Activated CD4-positive, CD25-positive, alpha-beta regulatory T cell (primary cell): ENCODE measurements around the gene TMEM39A.

Source experiments
- DNase-seq, 4 experiments: peaks; one replicate each; lab custom pipeline; 2025; lab: John Stamatoyannopoulos, UW

TMEM39A gene

DNA sequence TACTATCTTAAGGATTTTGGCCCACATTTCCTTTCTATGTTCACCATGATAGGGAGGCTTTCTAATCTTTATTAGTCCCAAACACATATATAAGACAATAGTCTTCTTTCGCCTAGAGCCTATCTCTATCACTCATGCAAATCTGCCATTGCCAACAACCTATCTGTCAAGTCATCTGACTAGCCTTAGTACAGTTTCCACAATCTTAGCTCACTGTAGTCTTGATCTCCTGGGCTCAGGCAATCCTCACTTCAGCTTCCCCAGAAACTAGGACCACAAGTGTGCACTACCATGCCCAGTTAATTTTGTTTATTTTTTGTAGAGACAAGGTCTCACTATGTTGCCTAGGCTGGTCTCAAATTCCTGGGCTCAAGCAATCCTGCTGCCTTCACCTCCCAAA lies 6.9 kb downstream of the TMEM39A start:
- no peak for DNase-seq

DNA sequence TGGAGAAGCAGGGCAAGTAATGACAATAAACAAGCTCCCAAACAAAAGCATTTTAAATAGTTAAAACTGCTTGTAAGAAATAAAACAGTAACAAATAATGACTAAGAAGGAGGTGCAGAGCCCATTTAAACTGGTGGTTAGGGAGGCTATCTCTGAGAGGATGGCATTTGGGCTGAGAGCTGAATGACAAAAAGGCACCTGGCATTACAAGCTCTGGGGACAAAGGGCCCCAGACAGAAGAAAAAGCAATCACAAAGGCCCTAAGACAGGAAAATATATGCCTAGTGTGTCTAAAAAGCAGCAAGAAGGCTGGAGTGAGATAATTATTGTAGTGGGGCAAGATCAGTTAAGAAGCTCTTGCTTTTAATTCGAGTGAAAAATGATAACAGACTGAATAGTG lies 9.6 kb downstream of the TMEM39A start:
- DNase-seq = no peak

- DNase-seq = no peak
Observed at GRCh38 chr3:119444590-119444989, 18.8 kb downstream of the TMEM39A start.

- DNase-seq = no peak
Observed at GRCh38 chr3:119443179-119443578, 20.2 kb downstream of the TMEM39A start.

DNA sequence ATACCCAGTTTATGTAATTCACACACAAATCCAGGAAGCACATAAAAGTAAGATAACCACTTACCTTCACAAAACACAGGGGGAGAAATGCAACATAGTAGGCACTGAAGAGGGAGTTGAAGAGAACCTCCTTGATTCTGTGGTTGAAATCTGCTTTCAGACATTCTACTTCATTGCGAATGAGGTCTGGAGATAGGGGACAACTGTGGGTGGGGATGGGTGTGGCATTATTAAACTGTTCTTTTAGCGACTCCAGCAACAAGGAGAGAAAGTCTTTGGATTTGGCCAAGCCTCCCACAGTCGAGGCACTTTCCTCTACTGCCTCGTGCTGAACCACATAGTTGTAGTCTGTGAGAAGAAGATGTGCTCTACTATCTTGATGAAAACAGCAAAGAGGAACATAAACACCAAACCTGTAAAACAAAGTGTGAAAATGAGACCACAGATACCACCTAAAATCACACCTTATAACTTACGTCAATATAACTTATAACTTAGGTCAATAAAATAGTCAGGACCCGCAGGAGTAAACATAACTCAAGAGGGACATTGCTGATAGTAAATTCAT lies 25.6 kb downstream of the TMEM39A start:
- DNase-seq = no peak

DNA sequence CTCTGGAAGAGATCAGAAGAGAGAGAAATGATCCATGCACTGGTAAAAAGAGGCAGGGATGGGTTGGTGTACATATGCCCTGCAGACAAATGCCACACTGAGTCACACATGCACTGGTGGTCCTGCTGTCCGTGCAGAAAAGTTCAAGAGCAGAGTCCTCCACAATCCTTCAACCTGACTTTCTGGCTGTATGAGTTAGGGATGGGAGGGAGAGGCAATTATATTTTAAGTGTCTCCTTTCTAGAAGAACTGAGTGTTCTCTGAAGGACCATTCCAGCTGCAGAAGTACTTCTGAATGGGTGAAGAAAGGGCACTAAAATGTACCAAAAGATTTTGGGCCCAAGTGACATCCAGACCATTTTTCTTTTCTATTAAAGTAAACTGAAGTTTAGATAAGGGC lies 26.4 kb downstream of the TMEM39A start:
- no peak for DNase-seq

- no peak for DNase-seq
Observed at GRCh38 chr3:119434703-119435102, 28.7 kb downstream of the TMEM39A start.

DNA sequence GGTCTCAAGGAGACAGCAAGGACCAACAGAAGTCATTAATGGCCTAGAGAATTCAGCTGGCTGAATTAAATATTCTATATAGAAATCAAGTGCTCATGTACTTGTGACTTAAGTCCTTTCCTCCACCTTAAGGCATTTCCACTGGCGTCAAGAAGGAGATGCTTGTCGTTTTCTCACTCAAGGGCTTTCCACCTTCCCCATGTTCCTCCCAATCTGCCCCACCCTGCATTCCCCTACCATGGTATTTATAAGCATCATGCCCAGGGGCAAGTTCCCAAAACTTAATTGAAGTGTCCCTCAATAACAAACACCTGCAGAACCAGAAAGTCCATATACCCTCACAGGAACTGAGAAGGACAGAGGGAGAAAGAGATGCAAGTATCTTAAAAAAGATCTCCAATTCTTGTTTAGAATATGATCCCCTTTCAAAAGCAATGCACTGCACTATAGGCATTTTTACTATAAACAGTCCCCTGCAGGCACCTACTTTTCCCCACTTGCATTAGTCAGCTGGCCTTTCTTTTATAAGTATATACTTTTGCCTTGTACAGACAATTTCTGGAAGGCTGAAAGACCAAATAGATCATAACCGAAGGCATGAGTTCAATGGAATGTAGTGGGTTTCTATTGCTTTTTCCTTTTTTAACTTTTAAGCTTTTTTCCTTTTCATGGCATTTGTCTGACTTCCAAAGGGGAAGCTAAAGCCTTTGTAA lies 29.6 kb downstream of the TMEM39A start:
- no peak for DNase-seq

GRCh38 chr3:119428538-119428937 lies 34.9 kb downstream of the TMEM39A start:
- DNase-seq = no peak

GRCh38 chr3:119427669-119428068 lies 35.7 kb downstream of the TMEM39A start:
- DNase-seq = no peak

GRCh38 chr3:119420196-119420595 lies 43.2 kb downstream of the TMEM39A start:
- no peak for DNase-seq

- DNase-seq = no peak
Observed at GRCh38 chr3:119418641-119419040, 44.8 kb downstream of the TMEM39A start.

DNA sequence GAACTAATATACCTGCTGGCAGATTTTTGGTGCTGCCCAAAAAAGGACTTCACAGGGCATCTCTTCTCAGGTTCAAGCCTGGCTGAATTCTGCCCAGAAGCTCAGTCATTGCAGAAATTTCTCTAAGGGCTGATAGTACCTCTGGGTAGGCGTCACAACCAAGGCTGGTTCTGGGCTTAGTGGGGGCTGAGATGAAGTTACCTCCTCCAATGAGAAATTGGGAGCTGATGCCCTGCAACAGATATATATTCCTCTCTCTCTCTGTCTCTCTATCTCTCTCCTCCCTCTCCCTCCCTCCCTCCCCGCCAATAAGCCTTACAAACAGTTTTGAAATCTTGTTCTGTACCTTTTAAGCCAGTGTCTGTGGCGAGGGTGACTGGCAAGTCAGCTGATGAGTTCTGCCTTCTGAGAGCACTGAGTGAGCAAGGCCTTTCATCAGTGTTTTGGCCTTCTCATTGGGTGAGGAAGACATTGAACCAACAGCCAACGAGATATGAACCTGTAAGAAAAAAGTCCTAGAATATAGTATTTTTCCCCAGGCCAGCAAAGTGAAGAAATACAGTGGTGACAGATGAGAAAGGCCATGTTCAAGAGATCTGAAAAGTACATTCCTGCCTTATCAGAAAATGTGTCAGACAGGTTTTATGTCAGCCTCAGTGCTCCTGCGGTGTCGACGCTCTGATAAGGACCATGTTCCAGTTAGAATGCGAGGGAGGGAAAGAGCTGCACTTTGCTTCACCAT lies 45.5 kb downstream of the TMEM39A start:
- no peak for DNase-seq

- DNase-seq = no peak
Observed at GRCh38 chr3:119416873-119417272, 46.5 kb downstream of the TMEM39A start.

DNA sequence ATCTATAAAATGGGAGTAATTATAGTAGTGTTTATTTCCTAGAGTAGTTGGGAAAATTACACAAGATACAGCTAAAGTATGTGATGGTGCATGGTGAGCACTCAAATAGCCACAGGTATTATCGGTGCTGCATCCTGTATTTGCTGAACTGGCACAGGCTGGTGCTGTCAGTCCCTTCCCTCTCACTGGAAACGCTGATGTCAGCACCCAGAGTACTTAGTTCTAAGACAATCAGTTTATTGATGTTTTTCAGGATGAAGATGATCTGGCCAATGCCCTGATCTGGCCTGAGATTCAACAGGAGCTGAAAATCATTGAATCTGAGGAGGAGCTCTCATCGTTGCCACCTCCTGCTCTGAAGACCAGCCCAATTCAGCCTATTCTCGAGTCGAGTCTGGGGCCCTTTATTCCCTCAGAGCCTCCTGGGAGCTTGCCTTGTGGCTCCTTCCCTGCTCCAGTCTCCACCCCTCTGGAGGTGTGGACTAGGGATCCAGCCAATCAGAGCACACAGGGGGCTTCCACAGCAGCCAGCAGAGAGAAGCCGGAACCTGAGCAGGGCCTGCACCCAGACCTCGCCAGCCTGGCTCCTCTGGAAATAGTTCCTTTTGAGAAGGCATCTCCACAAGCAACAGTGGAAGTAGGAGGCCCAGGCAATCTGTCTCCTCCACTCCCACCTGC lies 49.7 kb downstream of the TMEM39A start:
- DNase-seq = no peak

DNA sequence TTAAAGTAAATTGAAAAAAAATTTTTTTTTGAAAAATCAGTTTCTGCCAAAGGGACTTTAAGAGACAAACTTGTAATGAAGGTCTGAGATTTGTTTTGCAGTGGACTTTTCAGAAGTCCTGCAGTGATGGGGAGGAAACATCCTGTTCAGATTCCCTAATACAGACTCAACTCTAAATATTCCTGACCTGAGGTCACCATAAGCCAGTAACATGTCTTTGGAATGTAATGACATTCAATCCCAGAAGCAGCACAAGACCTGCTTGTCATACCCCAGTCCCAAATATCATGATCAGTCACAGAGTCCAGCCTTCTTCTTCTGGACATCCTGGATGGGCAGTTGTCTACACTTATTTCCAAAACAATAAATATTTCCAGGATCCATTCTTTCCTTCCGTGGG lies 53.6 kb downstream of the TMEM39A start:
- no peak for DNase-seq

- DNase-seq = no peak
Observed at GRCh38 chr3:119408243-119408950, 55.0 kb downstream of the TMEM39A start.

DNA sequence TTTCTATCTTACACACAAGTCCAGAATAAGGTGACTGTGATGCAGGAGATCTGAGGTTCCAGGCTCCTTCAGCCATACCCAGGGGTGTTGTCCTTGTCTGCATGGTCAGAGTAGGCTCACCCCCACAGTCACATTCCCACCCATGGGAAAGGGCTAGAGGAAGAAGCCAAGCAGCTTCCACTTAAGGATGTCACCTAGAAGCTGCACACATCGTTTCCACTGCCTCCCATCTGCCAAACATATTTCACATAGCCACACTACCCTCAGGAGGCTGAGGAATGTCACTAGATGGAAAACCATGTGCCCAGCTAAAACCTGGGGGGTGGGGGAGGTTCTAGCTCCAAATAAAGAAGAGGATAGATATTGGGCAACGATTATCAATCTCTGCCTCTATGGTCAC lies 58.1 kb downstream of the TMEM39A start:
- DNase-seq = no peak

GRCh38 chr3:119403201-119403600 lies 60.2 kb downstream of the TMEM39A start:
- no peak for DNase-seq

GRCh38 chr3:119402791-119403190 lies 60.6 kb downstream of the TMEM39A start:
- DNase-seq = no peak

GRCh38 chr3:119401503-119402440 lies 61.6 kb downstream of the TMEM39A start:
- DNase-seq = no peak
